PC-9 (cell line): Measurements from ENCODE around the gene TMEM11. TPM values are rescaled to one million over a fixed set of nuclear protein-coding genes. Genes with fewer than 3 reads are reported as not detected.

Source experiments
- BruUV-seq: library from RNA; stranded (reverse); fragments of 400-500 nt; replicated peaks from 2 replicates; lab custom pipeline; 2021; lab: Mats Ljungman, UMichigan
- CTCF ChIA-PET: fragments of 300-600 bp; sonication (Branson Sonifier 250); formaldehyde crosslinking; loops from one replicate; lab custom pipeline; 2022; ENCODE audit warnings: antibody characterized with exemption; lab: Charles Lee
- POLR2A ChIA-PET: fragments of 300-600 bp; sonication (Branson Sonifier 250); formaldehyde crosslinking; loops from one replicate; lab custom pipeline; 2022; ENCODE audit warnings: antibody characterized with exemption; ENCODE audit not compliant: unreplicated experiment; lab: Charles Lee
- DNase-seq, 2 experiments: peaks; one replicate each; pipeline versions ENCODE4 v3.0.0 to v3.0.0-alpha.2; 2015 to 2022; ENCODE audit warnings: mixed read lengths in 1 of 2
- H2AFZ ChIP-seq: fragments of 200-600 bp; sonication (generic); 2 replicates; pipeline ENCODE4 v1.8.1; 2017; ENCODE audit warnings: antibody characterized with exemption
- H3F3A ChIP-seq: fragments of 200-600 bp; sonication (generic); 2 replicates; pipeline ENCODE4 v1.8.1; 2017; ENCODE audit warnings: antibody characterized with exemption, mild to moderate bottlenecking, low read depth; ENCODE audit not compliant: insufficient read depth
- H3K27ac ChIP-seq: fragments of 200-600 bp; sonication (generic); 2 replicates; pipeline ENCODE4 v1.6.1; 2016; ENCODE audit warnings: mixed run types
- H3K27me3 ChIP-seq: fragments of 200-600 bp; sonication (generic); 2 replicates; pipeline ENCODE4 v1.6.1; 2016; ENCODE audit warnings: low read depth, mixed run types; ENCODE audit not compliant: insufficient read depth
- H3K36me3 ChIP-seq: fragments of 200-600 bp; sonication (generic); 2 replicates; pipeline ENCODE4 v1.6.1; 2016; ENCODE audit warnings: low read depth, mixed run types
- H3K4me1 ChIP-seq: fragments of 200-600 bp; sonication (generic); replicated peaks from 2 replicates; pipeline ENCODE4 v1.6.1; 2016; ENCODE audit warnings: mixed run types; ENCODE audit not compliant: insufficient read depth
- H3K4me2 ChIP-seq: fragments of 200-600 bp; sonication (generic); 2 replicates; pipeline ENCODE4 v1.6.1; 2017; ENCODE audit warnings: mixed run types
- H3K4me3 ChIP-seq: fragments of 200-600 bp; sonication (generic); 2 replicates; pipeline ENCODE4 v1.6.1; 2016; ENCODE audit warnings: mixed run types
- H3K79me2 ChIP-seq: fragments of 200-600 bp; sonication (generic); 2 replicates; pipeline ENCODE4 v1.6.1; 2017; ENCODE audit warnings: low read depth, mixed run types
- H3K9me2 ChIP-seq: fragments of 200-600 bp; sonication (generic); 2 replicates; pipeline ENCODE4 v1.8.1; 2017; ENCODE audit warnings: mild to moderate bottlenecking; ENCODE audit not compliant: insufficient read depth
- H3K9me3 ChIP-seq: fragments of 200-600 bp; sonication (generic); 2 replicates; pipeline ENCODE4 v1.8.1; 2016; ENCODE audit warnings: low read depth; ENCODE audit not compliant: insufficient read depth
- H4K20me1 ChIP-seq: fragments of 200-600 bp; sonication (generic); 2 replicates; pipeline ENCODE4 v1.8.1; 2017; ENCODE audit not compliant: insufficient read depth
- CTCF ChIP-seq: fragments of 200-600 bp; sonication (generic); conservative IDR thresholded peaks from 2 replicates; pipeline ENCODE4 v1.6.1; 2017; ENCODE audit warnings: mixed run types, antibody characterized with exemption, mild to moderate bottlenecking, moderate library complexity
- EZH2 ChIP-seq: fragments of 200-600 bp; sonication (generic); IDR thresholded peaks from 2 replicates; pipeline ENCODE4 v1.8.0; 2017; ENCODE audit warnings: antibody characterized with exemption, low read depth
- intact Hi-C: fragments of 100-400 bp; cut with micrococcal nuclease; formaldehyde crosslinking; loops from one replicate; pipeline ENCODE4 v1.10.0; 2022; ENCODE audit not compliant: unreplicated experiment
- total RNA-seq: library from RNA; stranded (reverse); gene quantifications from 2 replicates; pipeline ENCODE4 v1.2.3, GENCODE V29; 2021

Gene TMEM11
- total RNA-seq, 1 experiment from 2014 or later: 37.6 TPM

DNA sequence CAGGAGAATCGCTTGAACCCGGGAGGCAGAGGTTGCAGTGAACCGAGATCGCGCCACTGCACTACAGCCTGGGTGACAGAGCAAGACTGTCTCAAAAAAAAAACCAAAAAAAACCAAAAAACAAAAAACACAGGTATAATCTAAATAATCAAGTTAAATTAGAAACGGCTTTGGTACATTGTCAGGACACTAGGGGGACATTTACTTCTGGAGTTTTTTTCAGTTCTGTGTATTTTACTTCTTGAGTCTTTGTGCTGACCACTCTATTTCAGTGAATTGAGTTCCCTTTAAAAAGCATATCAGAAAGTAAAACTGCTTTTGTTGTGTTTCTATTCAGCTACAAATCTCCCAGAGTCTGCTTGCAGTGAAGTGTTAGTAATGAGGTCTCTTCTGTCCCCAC, 50.9 kb downstream of the TMEM11 start:
- H3K4me1 ChIP-seq: no peaks in the 10 kb centered on the region
- H3K27ac ChIP-seq: no peak overlapping the region
- TF ChIP-seq EZH2 (no peak), CTCF (no peak)
- no peaks in the 10 kb centered on the region for H3F3A ChIP-seq
- H3K9me3 ChIP-seq: no peaks in the 10 kb centered on the region
- CTCF ChIA-PET: no interaction called here
- no TSS peak for BruUV-seq
- DNase-seq: no peak
- no peaks in the 10 kb centered on the region for H4K20me1 ChIP-seq
- intact Hi-C loops: no loop called here
- POLR2A ChIA-PET: no interaction called here
- no peaks in the 10 kb centered on the region for H3K36me3 ChIP-seq
- H3K27me3 ChIP-seq: no peaks in the 10 kb centered on the region
- H2AFZ ChIP-seq: no peak overlapping the region
- H3K79me2 ChIP-seq: no peaks in the 10 kb centered on the region
- H3K4me2 ChIP-seq: no peak overlapping the region
- H3K9me2 ChIP-seq: no peaks in the 10 kb centered on the region
- no peak overlapping the region for H3K4me3 ChIP-seq

- ChIA-PET CTCF (no interaction called here), POLR2A (no interaction called here)
- Histone ChIP-seq H3K9me2 (no peaks in the 10 kb centered on the region), H3K4me3 (no peak overlapping the region), H3K4me1 (no peaks in the 10 kb centered on the region), H2AFZ (no peak overlapping the region), H3K27me3 (no peaks in the 10 kb centered on the region), H3K9me3 (no peaks in the 10 kb centered on the region), H3K36me3 (no peaks in the 10 kb centered on the region), H3K27ac (no peak overlapping the region), H4K20me1 (no peaks in the 10 kb centered on the region), H3K4me2 (no peak overlapping the region), H3K79me2 (no peaks in the 10 kb centered on the region), H3F3A (no peaks in the 10 kb centered on the region)
- intact Hi-C loops: no loop called here
- no peak for DNase-seq
- no TSS peak for BruUV-seq
- TF ChIP-seq CTCF (no peak), EZH2 (no peak)
Observed at GRCh38 chr17:21162394-21162775, 51.6 kb downstream of the TMEM11 start.

GRCh38 chr17:21161498-21162393, 52.2 kb downstream of the TMEM11 start:
- no peak overlapping the region for H3K4me2 ChIP-seq
- intact Hi-C loops: no loop called here
- H3K27ac ChIP-seq: no peak overlapping the region

More at GRCh38 chr17:21161498-21162393, 52.2 kb downstream of the TMEM11 start:
- H4K20me1 ChIP-seq: no peaks in the 10 kb centered on the region
- ChIA-PET POLR2A (no interaction called here), CTCF (no interaction called here)
- H3K4me3 ChIP-seq: no peak overlapping the region
- H3K36me3 ChIP-seq: no peaks in the 10 kb centered on the region
- no peak for DNase-seq
- no peak for TF ChIP-seq EZH2
- no peak for TF ChIP-seq CTCF
- no peaks in the 10 kb centered on the region for H3K9me2 ChIP-seq
- H3F3A ChIP-seq: no peaks in the 10 kb centered on the region
- BruUV-seq: no TSS peak
- H3K9me3 ChIP-seq: no peaks in the 10 kb centered on the region
- no peaks in the 10 kb centered on the region for H3K27me3 ChIP-seq
- H3K4me1 ChIP-seq: no peaks in the 10 kb centered on the region
- no peaks in the 10 kb centered on the region for H3K79me2 ChIP-seq
- no peak overlapping the region for H2AFZ ChIP-seq
